NB4 (cell line): ENCODE data around the gene CYP11A1.

Experiments
- DNase-seq: peaks from one replicate; pipeline ENCODE4 v3.0.0; 2010; ENCODE audit warnings: low read depth
- H3K4me3 ChIP-seq: one replicate; pipeline ENCODE4 v1.5.1; 2011; ENCODE audit warnings: mild to moderate bottlenecking, low read depth, low read length, moderate library complexity
- CTCF ChIP-seq: IDR thresholded peaks from one replicate; pipeline ENCODE4 v1.5.1; 2012; ENCODE audit warnings: low read depth, low read length
- MAX ChIP-seq: IDR thresholded peaks from 2 replicates; pipeline ENCODE4 v1.6.1; 2011; ENCODE audit warnings: low read depth, low read length
- MYC ChIP-seq: IDR thresholded peaks from 2 replicates; pipeline ENCODE4 v1.6.1; 2011; ENCODE audit warnings: low read depth, low read length
- POLR2A ChIP-seq: IDR thresholded peaks from 2 replicates; pipeline ENCODE4 v1.6.1; 2011; ENCODE audit warnings: mild to moderate bottlenecking; ENCODE audit not compliant: insufficient read length; ENCODE audit errors: extremely low read depth

The CYP11A1 gene

GRCh38 chr15:74383695-74384565 lies 16.5 kb upstream of the CYP11A1 start:
- no peak for DNase-seq

GRCh38 chr15:74383286-74383685 lies 15.8 kb upstream of the CYP11A1 start:
- TF ChIP-seq CTCF (no peak), MYC (no peak), MAX (no peak), POLR2A (no peak)
- no peak overlapping the region for H3K4me3 ChIP-seq
- DNase-seq: no peak

More at GRCh38 chr15:74383695-74384565, 16.5 kb upstream of the CYP11A1 start:
- no peak for TF ChIP-seq MYC
- TF ChIP-seq CTCF: no peak
- no peak for TF ChIP-seq POLR2A
- TF ChIP-seq MAX: no peak
- H3K4me3 ChIP-seq: no peak overlapping the region

- TF ChIP-seq MAX (peak; percentile 30; the same call in 1 of the 2 replicates), MYC (0 out of 2 replicates have a peak, but pooled peaks have one; percentile 30), CTCF (peak; percentile 95), POLR2A (no peak)
- H3K4me3 ChIP-seq: no peak overlapping the region
- DNase-seq: peak; percentile 85
Observed at GRCh38 chr15:74382004-74382816, 14.8 kb upstream of the CYP11A1 start.

GRCh38 chr15:74381481-74381880 lies 14.0 kb upstream of the CYP11A1 start:
- H3K4me3 ChIP-seq: no peak overlapping the region
- TF ChIP-seq POLR2A (no peak), MYC (no peak), MAX (no peak), CTCF (no peak)
- no peak for DNase-seq

- no peak overlapping the region for H3K4me3 ChIP-seq
- TF ChIP-seq POLR2A: no peak
- no peak for TF ChIP-seq MAX
- no peak for TF ChIP-seq MYC
- no peak for TF ChIP-seq CTCF
- no peak for DNase-seq
Observed at GRCh38 chr15:74381190-74381453, 13.7 kb upstream of the CYP11A1 start.
